GM12878 (cell line): ENCODE data around the gene RAI2.

ENCODE experiments used
- BCLAF1 ChIP-seq: fragments of 450-650 bp; IDR thresholded peaks from 2 replicates; pipeline ENCODE4 v1.6.1; 2017; ENCODE audit warnings: antibody characterized with exemption, mild to moderate bottlenecking, moderate library complexity
- CTCF ChIP-seq, 3 experiments: IDR thresholded peaks in 2 of 3; conservative IDR thresholded peaks in 1 of 3; 2 replicates each; pipeline ENCODE4 v1.5.1; 2011; ENCODE audit warnings: low read depth in 3 of 3, low read length in 3 of 3, mild to moderate bottlenecking in 3 of 3, control low read depth in 2 of 3, moderate library complexity in 2 of 3, inconsistent platforms in 1 of 3, mixed read lengths in 1 of 3; ENCODE audit not compliant: control insufficient read depth in 2 of 3, insufficient read depth in 1 of 3; ENCODE audit errors: extremely low read depth in 1 of 3
- ESRRA ChIP-seq: IDR thresholded peaks from 2 replicates; pipeline ENCODE4 v1.6.1; 2012; ENCODE audit warnings: mild to moderate bottlenecking, low read length, improper control_type of control experiment
- GABPA ChIP-seq: IDR thresholded peaks from 2 replicates; pipeline ENCODE4 v1.6.1; 2014; ENCODE audit warnings: antibody characterized with exemption, low read depth, mild to moderate bottlenecking, inconsistent platforms
- HDAC6 ChIP-seq: fragments of 200-600 bp; sonication (generic); IDR thresholded peaks from one replicate; pipeline ENCODE4 v1.8.0; 2017; ENCODE audit warnings: antibody characterized with exemption; ENCODE audit not compliant: unreplicated experiment
- KDM1A ChIP-seq: fragments of 200-600 bp; sonication (generic); IDR thresholded peaks from 2 replicates; pipeline ENCODE4 v1.6.1; 2016; ENCODE audit warnings: borderline replicate concordance
- MXI1 ChIP-seq: fragments of 150-350 bp; IDR thresholded peaks from 2 replicates; pipeline ENCODE4 v1.6.1; 2011; ENCODE audit warnings: low read depth, mild to moderate bottlenecking, inconsistent platforms, low read length, improper control_type of control experiment
- RAD51 ChIP-seq: fragments of 450-650 bp; IDR thresholded peaks from 2 replicates; pipeline ENCODE4 v1.6.1; 2016; ENCODE audit warnings: moderate library complexity, mild to moderate bottlenecking, inconsistent platforms
- RELA ChIP-seq: fragments of 450-650 bp; IDR thresholded peaks from 2 replicates; pipeline ENCODE4 v1.8.0; 2014; ENCODE audit warnings: borderline replicate concordance; ENCODE audit not compliant: partially characterized antibody
- SP1 ChIP-seq: IDR thresholded peaks from one replicate; pipeline ENCODE4 v1.6.1; 2011; ENCODE audit warnings: low read depth, low read length
- ZNF592 ChIP-seq: fragments of 450-650 bp; IDR thresholded peaks from 2 replicates; pipeline ENCODE4 v1.6.1; 2017; ENCODE audit warnings: mild to moderate bottlenecking, moderate library complexity

GRCh38 chrX:17809273-17809672 is 51.8 kb downstream of the RAI2 start:
- TF ChIP-seq KDM1A (no peak), ESRRA (no peak), RAD51 (no peak), ZNF592 (no peak), GABPA (no peak), HDAC6 (no peak), RELA (no peak), SP1 (no peak), MXI1 (no peak), CTCF (IDR thresholded peaks at IDR 0.05 in 2 of 3, conservative IDR thresholded peaks at IDR 0.05 in 1 of 3; ENCODE audit: control insufficient read depth in 2 of 3, extremely low read depth in 1 of 3, insufficient read depth in 1 of 3, low read depth in 3 of 3, low read length in 3 of 3) (no peak), BCLAF1 (no peak)
